Measurements from ENCODE around the gene EFHD1.

The EFHD1 gene, protein sequence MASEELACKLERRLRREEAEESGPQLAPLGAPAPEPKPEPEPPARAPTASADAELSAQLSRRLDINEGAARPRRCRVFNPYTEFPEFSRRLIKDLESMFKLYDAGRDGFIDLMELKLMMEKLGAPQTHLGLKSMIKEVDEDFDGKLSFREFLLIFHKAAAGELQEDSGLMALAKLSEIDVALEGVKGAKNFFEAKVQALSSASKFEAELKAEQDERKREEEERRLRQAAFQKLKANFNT
- total RNA-seq: 1.4 to 1.7 reads per million in 2 donors

DNA sequence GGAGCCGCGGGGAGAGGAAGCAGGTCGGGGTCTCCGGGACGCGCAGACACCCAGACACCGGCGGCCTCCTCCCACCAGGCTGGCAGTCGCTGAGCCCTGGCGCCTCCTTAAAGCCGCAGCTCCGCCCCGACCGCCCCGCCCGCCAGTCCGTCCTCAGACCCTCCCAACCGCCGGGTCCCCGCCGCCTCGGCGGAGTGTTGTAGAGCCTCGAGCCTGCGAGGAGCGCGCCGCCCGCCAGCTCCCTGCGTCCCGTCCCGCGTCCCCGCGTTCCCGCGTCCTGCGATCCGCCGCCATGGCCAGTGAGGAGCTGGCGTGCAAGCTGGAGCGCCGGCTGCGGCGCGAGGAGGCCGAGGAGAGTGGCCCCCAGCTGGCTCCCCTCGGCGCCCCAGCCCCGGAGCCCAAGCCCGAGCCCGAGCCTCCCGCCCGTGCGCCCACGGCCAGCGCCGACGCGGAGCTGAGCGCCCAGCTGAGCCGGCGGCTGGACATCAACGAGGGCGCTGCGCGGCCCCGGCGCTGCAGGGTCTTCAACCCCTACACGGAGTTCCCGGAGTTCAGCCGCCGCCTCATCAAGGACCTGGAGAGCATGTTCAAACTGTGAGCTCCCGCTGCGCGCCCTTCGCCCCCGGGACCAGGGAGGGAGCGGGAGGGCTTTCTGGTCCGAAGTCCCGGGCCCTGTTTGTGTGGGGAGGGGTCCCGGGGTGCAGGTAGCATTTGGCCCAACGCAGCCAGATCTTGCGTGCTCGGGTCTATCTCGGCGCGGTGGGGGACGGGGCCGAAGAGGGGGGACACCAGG lies at the start of gene EFHD1:
Gene EFHD1, plus strand, starts transcription at position 192 of the 793 bp plus-strand sequence. Its CDS starts 101 bp downstream, at position 293.
- DNase-seq: peak; percentile 20

DNA sequence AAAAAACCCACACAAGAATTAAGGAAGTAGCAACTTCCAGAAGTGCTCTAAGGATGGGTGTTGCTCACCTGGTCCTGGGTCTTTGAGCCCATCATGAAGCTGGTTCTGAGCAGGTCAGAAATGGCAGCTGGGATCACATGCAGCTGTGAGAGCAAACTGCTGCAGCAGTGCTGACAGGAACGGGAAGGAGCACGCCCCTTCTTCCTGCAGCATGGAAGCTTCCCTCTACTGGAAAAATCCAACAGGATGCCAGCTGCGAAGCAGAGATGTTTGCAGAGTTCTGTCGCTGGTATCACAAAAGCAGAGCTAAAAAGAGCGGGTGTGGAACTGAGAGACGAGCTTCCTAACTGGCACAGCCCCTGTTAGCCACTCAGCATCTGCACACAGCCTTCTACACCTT lies 49.2 kb upstream of the EFHD1 start:
- DNase-seq: no peak

DNA sequence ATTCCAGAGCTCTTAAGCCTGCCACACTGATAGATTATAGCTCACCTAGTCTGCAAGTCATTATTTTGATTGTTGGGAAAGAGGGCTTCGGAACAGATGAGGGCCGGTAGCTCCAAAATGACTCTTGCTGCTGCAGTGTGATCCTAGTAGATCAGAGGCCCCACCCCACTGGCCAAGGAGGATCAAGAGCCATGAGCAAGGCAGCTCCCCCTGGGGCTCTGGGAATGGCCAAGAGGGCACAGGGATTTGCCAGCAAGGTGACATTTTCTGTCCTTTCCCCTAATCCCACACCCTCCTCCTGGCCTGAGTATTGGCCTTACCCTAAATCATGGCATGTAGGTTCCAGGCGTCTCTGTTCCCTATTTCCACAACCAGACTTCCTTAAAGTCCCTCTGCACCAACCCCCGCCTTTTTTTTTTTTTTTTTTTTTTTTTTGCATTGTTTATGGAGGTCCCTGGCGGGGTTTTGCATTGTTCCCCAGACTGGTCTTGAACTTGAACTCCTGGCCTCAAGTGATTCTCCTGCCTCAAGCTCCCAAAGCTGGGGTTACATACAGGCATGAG lies 46.4 kb upstream of the EFHD1 start:
- DNase-seq: no peak

DNA sequence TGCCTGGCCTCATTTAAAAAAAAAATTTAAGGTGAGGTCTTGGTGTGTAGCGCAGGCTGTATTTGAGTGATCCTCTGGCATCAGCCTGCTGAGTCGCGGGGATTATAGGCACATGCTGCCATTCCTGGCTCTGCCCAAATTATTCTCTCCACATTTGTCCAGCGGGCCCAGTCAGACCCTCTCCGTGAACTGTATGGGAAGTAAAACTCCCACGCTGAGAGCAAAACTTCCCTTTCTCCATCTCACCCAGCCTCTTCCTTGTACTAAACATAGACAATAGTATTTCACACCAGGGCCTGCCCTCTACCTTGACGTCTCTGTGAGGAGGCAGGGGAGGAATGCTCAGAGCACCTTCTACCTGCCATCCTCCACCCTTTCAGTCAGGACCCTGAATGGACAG lies 45.9 kb upstream of the EFHD1 start:
- no peak for DNase-seq

DNA sequence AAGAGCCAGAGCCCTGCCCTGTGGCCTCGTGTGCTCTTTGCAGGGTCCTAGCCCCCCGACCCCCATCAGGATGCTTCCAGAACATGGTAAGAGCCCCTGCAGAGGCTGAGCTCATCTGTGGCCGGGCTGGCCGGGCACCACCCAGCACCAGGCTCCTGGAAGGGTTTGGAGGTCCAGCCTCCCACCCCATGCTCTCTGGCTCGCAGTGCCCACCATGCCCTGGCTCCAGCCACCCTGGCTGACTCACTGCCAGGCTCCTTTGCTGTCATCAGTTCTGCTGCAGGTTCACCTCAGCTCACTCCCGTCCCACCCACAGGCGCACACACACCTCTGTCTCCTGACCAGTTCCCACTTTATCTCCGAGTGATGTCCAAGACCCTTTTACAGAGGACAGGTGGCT lies 45.4 kb upstream of the EFHD1 start:
- DNase-seq: no peak

DNA sequence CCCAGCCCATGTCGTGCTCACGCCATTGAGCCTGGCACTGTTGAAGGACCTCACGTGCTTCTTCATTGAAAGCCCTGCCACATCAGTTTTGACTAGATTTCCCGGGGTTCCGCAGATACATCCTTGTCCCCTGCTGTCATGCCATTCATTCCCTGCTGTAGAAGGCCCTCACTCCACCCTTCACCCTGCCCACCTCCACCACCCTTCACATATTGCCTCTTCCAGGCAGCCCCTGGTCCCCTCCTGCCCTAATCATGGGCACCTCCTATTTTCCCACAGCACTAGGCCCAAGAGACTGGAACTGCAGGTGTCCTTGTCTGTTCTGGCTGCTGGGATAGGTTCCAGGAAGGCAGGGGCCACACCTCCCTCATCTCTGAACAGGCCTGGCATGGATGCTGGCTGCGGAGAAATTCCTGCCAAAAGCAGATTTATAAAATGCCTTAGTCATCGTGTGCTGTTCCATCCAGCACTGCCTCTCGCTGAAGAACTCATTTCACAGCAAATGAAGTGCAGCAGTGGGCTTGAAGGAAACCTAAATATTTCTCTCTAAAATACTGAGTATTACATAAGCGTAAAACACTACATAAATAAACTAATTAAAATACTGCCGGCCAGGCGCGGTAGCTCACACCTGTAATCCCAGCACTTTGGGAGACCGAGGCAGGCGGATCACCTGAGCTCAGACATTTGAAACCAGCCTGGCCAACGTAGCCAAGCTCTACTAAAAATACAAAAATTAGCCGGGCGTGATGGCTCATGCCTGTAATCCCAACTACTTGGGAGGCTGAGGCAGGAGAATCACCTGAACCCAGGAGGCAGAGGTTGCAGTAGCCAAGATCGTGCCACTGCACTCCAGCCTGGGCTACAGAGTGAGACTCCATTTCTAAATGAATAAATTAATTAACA lies 44.5 kb upstream of the EFHD1 start:
- no peak for DNase-seq

DNA sequence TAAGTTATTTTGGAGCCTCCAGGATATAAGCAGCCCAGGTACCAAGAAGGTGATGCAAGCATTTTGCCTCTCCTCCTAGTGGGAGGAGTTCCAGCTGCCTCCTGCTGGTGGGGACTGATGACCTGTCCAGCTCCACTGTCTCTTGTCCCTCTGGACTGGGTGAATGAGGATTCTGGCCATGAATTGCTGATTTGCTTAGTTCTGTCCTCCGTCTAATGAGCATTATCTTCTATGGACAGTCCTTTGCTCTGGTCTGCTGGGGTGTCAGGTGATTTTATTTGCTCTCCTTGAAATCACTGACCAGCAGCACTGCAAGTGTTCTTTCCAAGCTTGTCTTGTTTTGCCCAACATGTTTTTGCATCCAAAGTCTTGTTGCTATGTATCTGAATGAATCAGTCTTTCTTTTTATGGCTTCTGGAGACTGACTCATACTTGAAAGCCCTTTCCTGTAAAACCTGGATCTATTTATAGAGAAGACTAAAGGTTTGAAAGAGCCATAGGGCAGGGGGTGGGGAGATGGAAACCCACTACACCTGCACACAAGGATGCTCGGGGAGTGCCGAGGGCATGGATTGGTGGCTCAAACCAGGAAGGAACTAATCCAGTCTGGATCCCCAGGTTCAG lies 40.5 kb upstream of the EFHD1 start:
- no peak for DNase-seq

DNA sequence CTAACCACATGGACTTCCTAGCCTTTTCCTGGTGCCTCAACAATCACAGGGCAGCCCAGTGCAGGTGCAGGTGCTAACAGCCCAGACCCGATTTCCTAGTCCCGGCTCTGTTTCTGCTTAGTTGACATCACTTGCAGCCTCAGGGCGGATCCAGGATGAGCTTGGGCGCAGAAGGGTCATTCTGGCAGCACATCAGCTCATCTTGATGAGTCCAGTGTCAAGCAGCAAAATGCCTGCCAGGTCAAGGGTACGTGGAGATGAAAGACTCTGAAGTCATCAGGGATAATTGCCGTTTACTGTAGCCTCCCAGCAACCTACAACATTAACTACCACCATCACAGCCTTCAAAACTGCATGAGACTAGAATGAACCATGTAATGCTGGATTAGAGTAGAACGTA lies 39.4 kb upstream of the EFHD1 start:
- DNase-seq: no peak

DNA sequence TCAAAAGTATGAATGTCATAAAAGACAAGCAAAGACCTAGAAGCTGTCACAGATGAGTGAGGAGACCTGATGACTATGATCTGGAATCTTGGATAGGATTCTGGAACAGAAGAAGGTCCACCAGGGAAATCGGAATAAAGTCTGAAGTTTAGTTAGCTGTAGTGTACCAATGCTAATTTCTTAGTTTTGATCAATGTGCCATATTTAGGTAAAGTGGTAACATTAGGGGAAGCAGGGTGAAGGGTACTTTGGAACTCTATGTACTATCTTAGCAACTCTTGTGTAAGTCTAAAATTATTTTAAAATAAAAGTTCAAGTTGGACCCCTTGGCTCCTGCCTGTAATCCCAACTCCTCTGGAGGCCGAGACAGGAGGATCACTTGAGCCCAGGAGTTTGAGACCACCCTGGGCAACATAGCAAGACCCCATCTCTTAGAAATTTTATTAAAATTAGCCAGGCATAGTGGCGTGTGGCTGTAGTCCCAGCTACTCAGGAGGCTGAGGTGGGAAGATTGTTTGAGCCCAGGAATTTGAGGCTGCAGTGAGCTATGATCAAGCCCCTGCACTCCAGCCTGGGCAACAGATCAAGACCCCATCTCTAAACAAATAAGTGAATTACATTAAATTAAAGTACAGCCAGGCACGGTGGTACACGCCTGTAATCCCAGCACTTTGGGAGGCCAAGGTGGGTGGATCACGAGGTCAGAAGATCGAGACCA lies 35.9 kb upstream of the EFHD1 start:
- no peak for DNase-seq

DNA sequence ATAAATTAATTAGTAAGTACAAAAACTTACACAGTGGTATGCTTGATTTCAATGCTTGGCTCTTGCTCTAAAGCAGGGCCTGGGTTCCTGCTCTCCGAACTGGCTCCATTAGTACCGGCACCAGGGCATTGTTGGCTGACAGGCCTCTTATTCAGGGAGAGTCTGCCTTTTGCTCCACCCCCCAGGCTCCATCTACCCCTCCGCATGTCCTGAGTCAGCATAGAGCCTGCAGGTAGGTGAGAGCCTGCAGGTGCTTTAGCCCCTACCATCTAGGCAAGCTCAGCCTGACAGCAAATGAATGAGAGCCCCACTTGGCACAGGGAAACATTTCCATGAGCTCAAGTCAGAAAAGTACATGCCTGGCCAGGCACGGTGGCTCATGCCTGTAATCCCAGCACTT lies 35.1 kb upstream of the EFHD1 start:
- no peak for DNase-seq

DNA sequence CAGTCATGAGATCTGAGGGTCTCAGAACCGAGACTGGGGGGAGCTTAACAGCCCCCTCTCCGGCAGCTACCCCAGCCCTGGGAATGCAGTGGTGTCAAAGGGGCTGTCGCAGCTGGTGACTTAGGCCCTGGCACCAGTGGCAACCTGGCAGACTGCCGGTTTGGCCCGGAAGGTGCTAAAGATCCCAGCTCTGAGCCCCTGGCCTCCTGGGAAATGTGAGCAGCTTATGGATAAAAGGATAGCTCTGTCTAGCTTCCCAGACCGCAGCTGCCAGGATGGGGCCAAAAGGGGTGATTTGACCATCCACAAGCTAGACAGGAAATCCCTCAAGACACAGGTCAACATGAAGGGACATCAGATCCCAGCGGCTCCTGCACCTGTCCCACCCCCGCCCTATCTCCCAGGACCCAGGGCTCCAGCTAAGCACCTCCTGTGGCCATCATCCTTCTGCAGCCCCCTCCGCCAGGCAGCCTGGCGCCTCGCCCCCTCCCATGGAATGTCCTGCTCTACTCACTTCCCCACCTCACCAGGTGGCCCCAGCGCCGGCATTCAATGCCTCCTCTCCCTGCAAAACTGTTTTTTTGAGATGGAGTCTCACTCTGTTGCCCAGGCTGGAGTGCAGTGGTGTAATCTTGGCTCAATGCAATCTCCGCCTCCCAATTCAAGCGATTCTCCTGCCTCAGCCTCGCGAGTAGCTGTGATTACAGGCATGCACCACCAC lies 33.2 kb upstream of the EFHD1 start:
- DNase-seq: no peak

DNA sequence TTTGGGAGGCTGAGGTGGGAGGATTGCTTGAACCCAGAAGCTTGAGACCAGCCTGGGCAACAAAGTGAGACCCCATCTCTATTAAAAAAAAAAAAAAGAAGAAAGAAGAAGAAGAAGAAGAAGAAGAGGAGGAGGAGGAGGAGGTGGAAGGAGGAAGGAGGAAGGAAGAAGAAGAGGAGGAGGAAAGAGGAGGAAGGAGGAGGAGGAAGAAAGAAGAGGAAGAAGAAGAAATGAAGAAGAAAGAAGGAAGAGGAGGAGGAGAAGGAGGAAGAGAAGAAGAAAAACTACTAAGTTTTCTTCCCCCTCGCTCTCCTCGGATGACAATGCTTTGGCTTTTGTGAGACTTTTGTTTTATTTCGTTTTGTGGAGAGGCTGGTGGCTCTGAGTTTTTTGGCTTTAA lies 30.1 kb upstream of the EFHD1 start:
- no peak for DNase-seq

DNA sequence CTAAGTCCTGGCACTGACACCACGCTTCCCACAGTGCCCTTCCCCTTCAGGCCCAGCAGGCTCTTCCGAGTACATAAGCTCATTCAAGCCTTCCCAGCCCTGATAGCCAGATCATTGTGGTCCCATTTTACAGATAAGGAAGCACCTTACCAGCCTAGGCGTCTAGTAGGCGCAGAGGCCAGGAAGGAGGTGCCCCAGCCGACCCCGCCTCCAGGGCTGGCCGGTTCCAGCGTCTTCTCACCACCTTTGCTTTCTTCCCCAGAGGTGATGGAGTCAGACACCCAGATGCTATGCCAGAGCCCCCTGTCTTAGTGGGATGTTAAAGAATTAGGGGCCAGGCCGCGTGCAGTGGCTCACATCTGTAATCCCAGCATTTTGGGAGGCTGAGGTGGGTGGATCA lies 28.9 kb upstream of the EFHD1 start:
- DNase-seq: no peak

DNA sequence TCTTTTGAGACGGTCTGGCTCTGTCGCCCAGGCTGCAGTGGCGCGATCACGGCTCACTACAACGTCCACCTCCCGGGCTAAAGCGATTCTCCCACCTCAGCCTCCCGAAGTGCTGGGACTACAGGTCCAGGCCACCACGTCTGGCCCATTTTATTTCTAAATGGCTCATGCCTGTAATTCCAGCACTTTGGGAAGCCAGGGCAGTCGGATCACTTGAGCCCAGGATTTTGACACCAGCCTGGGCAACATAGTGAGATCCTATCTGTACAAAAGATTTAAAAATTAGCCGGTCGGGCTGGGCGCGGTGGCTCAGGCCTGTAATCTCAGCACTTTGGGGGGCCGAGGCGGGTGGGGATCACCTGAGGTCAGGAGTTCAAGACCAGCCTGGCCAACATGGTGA lies 26.4 kb upstream of the EFHD1 start:
- DNase-seq: no peak

DNA sequence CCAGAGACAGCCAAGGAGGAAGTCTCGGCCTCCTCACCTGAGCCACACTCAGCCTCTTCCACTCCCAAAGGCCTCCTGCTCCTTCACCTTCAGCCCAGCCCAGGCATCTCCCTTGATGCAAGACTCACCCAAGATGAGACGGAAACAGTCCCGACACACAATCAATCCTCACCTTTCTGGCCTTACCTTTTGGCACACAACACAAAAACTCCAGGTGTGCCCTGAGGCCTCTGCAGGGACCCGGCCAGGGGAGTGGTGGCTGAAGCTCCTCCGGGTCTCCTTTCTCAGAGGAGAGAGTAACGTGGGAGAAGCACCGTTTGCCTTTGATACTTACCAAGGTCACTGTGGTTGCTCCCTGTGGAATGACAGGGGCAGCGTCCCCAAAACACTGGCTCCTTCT lies 23.8 kb upstream of the EFHD1 start:
- DNase-seq: no peak

DNA sequence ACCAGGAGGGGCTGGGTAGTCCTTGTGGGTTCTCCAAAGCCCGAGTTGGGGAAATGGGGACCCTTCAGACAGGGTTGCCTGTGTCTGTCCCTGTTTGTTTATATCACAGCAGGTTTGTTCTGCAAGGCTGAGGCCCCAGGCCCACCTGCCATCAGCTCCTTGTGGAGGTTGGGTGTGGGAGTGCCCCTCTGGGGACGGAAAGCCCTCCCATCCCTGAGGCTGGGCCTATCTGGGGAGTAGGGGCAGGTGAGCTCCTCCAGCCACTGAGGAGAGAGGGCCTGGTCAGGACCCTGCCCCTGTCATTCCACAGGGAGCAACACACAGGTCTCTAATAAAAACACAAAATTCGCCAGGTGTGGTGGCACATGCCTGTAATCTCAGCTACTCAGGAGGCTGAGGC lies 23.3 kb upstream of the EFHD1 start:
- no peak for DNase-seq

DNA sequence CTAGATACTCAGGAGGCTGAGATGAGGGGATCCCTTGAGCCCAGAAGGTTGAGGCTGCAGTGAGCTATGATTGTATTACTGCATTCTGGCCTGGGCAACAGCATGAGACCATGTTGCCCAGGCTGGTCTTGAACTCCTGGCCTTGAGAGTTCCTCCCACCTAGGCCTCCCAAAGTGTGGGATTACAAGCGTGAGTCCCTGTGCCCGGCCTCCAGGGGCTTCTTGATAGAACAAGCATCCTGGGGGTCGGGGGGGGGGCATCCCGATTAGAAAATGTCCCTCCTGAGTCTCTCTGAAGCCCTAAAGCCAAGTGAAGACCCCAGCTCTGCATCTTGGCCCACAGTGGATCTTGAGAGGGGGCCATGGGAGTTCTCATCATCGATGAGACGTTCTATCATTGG lies 22.3 kb upstream of the EFHD1 start:
- DNase-seq: no peak

DNA sequence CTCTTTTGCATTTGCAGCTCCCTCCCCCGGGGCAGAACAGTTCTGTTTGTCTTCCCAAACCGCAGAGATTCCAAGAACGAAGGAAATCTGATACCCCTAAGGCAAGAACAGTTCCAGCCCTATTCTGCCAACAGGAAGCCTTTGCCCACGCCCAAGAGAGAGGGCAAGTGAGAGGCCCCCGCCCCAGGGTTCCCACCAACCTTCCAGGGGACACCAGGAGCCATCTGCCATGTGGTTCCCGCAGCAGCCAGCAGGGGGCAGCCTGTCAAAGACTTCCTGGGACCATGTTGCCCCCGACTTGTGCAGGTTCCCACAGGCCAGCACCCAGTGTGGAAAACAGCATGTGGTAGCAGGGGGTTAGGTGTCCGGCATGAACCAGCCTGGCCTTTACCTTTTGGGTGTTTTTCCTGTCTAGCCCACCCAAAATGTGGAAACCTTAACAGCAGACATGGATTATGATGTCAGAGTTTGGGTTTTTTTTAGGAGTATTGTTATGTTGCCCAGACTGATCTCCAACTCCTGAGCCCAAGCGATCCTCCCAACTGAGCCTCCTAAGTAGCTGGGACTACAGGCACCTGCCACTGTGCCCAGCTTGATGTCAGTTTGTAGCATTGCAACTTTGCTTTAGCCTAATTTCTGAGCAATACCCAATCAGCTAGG lies 21.7 kb upstream of the EFHD1 start:
- peak; percentile 74 for DNase-seq

DNA sequence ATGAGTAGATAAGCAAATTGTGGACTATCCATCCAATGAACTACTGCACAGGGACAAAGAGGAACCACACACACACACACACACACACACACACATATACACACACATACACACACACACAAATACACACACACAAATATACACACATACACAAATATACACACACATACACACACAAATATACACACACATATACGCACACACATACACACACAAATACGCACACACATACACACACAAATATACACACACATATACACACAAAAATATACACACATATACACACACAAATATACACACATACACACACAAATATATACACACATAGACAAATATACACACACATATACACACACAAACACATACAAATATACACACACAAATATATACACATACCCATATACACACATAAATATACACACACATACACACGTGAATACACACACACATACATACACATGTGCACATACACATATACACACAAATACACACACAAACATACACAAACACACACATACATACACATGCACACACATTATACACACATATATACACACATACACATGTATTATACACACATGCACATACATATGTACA lies 19.8 kb upstream of the EFHD1 start:
- no peak for DNase-seq

DNA sequence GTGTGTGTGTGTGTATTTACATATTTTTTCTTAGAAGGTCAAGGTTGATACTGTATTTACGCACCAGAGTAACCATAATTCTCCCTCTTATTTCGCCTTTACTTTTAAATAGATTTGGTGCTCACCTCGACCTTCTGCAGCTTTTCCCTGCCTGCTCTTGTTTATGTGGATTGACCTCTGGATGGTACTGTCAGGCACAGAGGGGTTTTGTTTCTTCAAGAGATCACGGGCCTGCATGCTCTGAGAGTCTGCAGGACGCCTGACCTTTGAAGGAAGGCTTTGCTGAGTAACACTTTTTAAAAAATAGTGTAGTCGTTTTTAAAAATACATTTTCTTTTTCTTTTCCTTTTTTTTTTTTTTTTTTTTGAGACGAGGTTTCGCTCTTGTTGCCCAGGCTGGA lies 18.1 kb upstream of the EFHD1 start:
- no peak for DNase-seq

Measured in T-helper 9 cell (primary cell).